ENCODE measurements around the gene FAM120A. TPM values are rescaled to one million over a fixed set of nuclear protein-coding genes. Genes with fewer than 3 reads are reported as not detected.

The FAM120A gene
- total and polyA plus RNA-seq, 2 of the 13 experiments (the other 11 are each of a cell fraction or from before 2014, with no cell fraction given) = 41.3 to 44.4 TPM

- Histone ChIP-seq H3K4me3 (replicated peaks in 1 of 3; ENCODE audit: insufficient read depth in 1 of 3, low read depth in 2 of 3, low read length in 3 of 3) (peak overlapping the region; percentile 95 to 99 (median 95)), H3K36me3 (replicated peaks in 1 of 2; ENCODE audit: control insufficient read depth in 1 of 2, insufficient read depth in 2 of 2, low read length in 2 of 2) (peaks cover 0 to 9% of the 10 kb centered on the region in 2 experiments; a peak in 3 of 5 replicates), H2AFZ (ENCODE audit: low read length) (no peak overlapping the region), H3K4me1 (ENCODE audit: insufficient read depth, low read length) (peaks cover 51% of the 10 kb centered on the region), H3K27me3 (ENCODE audit: control insufficient read depth in 1 of 2, insufficient read depth in 2 of 2, low read length in 2 of 2) (no peaks in the 10 kb centered on the region; a peak in 1 of 5 replicates), H3K27ac (ENCODE audit: extremely low read length, insufficient read depth, low read length) (peak overlapping the region; percentile 88), H3K79me2 (ENCODE audit: insufficient read depth, low read length) (peaks cover 70% of the 10 kb centered on the region), H3K4me2 (ENCODE audit: low read depth, low read length) (peak overlapping the region; percentile 86), H3K9me3 (ENCODE audit: low read length) (no peaks in the 10 kb centered on the region), H3K9ac (ENCODE audit: insufficient read depth, low read depth, low read length) (peak overlapping the region; percentile 95), H4K20me1 (ENCODE audit: insufficient read depth, low read length) (peaks cover 33% of the 10 kb centered on the region)
- TF ChIP-seq, protein P1, sequence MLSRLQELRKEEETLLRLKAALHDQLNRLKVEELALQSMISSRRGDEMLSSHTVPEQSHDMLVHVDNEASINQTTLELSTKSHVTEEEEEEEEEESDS (CRISPR knock-in tag; IDR thresholded peaks at IDR 0.05; ENCODE audit: borderline replicate concordance) = no peak
- TF ChIP-seq ZNF333 (CRISPR knock-in tag; IDR thresholded peaks at IDR 0.05; ENCODE audit: borderline replicate concordance) = no peak
- no peak for TF ChIP-seq NFE2L1 (CRISPR knock-in tag; IDR thresholded peaks at IDR 0.05; ENCODE audit: borderline replicate concordance)
- peak; percentile 56; the same call in 1 of the 2 replicates for TF ChIP-seq ZNF607 (CRISPR knock-in tag; IDR thresholded peaks at IDR 0.05; ENCODE audit: borderline replicate concordance)
- TF ChIP-seq RCOR2 (CRISPR knock-in tag; IDR thresholded peaks at IDR 0.05) = no peak
- 0 out of 2 replicates have a peak, but pooled peaks have one; percentile 3 for TF ChIP-seq BRD4 (CRISPR knock-in tag; IDR thresholded peaks at IDR 0.05)
- no peak for TF ChIP-seq NCOA1 (CRISPR knock-in tag; IDR thresholded peaks at IDR 0.05)
- TF ChIP-seq, protein P2, sequence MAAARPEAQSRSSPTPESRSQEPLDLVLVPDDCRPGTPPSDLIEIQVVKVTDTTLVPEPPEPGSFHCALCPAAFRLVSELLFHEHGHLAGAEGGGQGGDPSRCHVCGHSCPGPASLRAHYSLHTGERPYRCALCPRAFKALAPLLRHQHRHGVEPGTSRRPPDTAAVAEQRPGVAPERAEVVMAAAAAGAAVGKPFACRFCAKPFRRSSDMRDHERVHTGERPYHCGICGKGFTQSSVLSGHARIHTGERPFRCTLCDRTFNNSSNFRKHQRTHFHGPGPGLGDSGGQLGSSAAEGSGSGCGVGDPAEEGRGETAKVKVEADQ (CRISPR knock-in tag; IDR thresholded peaks at IDR 0.05; ENCODE audit: borderline replicate concordance) = no peak
- TF ChIP-seq CBX1 (IDR thresholded peaks at IDR 0.05; ENCODE audit: low read depth) = no peak
- TF ChIP-seq, protein P3, sequence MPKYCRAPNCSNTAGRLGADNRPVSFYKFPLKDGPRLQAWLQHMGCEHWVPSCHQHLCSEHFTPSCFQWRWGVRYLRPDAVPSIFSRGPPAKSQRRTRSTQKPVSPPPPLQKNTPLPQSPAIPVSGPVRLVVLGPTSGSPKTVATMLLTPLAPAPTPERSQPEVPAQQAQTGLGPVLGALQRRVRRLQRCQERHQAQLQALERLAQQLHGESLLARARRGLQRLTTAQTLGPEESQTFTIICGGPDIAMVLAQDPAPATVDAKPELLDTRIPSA (CRISPR knock-in tag; IDR thresholded peaks at IDR 0.05; ENCODE audit: borderline replicate concordance) = 0 out of 2 replicates have a peak, but pooled peaks have one; percentile 33
- 0 out of 2 replicates have a peak, but pooled peaks have one; percentile 10 for TF ChIP-seq CCDC6 (CRISPR knock-in tag; IDR thresholded peaks at IDR 0.05)
- TF ChIP-seq POLR2A (IDR thresholded peaks at IDR 0.05; ENCODE audit: insufficient read depth in 1 of 2, low read depth in 2 of 2, low read length in 2 of 2) = 0 out of 4 replicates have a peak, but pooled peaks of 1 of the 2 experiments have one; percentile 14
- no peak for TF ChIP-seq SP2 (CRISPR knock-in tag; IDR thresholded peaks at IDR 0.05)
- no peak for TF ChIP-seq NFE2 (CRISPR knock-in tag; IDR thresholded peaks at IDR 0.05)
- TF ChIP-seq HNF1B (CRISPR knock-in tag; IDR thresholded peaks at IDR 0.05) = 0 out of 2 replicates have a peak, but pooled peaks have one; percentile 38
- no peak for TF ChIP-seq ATM (IDR thresholded peaks at IDR 0.05; ENCODE audit: borderline replicate concordance)
- DNase-seq (ENCODE audit: low spot score) (no peak), FAIRE-seq (no peak), ATAC-seq (peak; percentile 33)
- 4% methylated on average over 10 of the region's 10 CpGs for WGBS (ENCODE audit: low lambda C conversion rate)
- BruUV-seq (replicated peaks) = no TSS peak
- intact Hi-C loops (cut with micrococcal nuclease; ENCODE audit: unreplicated experiment) = loop anchor here (5.0 kb wide), 2 partner anchors 115 to 140 kb away; no protein-coding TSS in a partner anchor
- ChIA-PET POLR2A (interaction anchor here (1.2 to 2.2 kb wide), 4 partner anchors 13 to 319 kb away, joined by 3 to 10 read pairs (median 5); partner anchors contain the start of gene NINJ1), CTCF (ENCODE audit: low intra/inter-chr PET ratio, low total read pairs) (no interaction called here)
- in situ Hi-C loops (cut with HindIII; ENCODE audit: extremely low pct_ligation_motif_present, low pct_unique_long_range_greater_than_20kb) = no loop called here
Observed at GRCh38 chr9:93452710-93453046, 1.2 kb downstream of the FAM120A start.

Measured in HepG2 (cell line).